Activated gamma-delta T cell treated with Interleukin-2 at 50 U/mL for 16 hours (primary cell): ENCODE results near the gene ZNF280D.
"Not testable (repeated sequence)": the region's sequence is repeated elsewhere in the genome, so short reads cannot be mapped to it uniquely, and the experiment has no call there.

Experiments used
- DNase-seq: peaks from one replicate; pipeline ENCODE4 v3.0.0-alpha.2; 2020

Gene ZNF280D

DNA sequence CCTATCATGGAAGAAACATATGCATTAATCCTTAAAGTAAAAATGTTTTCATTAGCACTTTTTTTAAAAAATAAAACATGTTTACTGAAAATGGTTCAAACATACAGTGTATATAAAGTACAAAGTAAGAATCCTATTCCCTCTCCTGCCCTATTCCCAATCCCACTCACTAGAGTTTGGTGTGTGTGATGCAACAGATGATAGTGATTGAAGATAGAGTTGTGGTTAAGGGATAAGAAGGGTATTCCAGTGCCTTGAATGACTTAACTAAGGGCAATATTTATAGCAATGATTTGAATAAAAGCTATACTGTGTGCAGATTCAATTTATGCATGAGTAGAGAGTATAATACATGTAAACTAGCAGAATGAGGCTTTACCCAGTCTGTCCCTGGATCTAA, 18.1 kb downstream of the ZNF280D start:
- DNase-seq, result no peak

DNA sequence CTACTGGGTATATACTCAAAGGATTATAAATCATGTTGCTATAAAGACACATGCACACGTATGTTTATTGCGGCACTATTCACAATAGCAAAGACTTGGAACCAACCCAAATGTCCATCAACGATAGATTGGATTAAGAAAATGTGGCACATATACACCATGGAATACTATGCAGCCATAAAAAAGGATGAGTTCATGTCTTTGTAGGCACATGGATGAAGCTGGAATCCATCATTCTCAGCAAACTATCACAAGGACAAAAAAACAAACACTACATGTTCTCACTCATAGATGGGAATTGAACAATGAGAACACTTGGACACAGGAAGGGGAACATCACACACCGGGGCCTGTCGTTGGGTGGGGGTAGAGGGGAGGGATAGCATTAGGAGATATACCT, 23.8 kb downstream of the ZNF280D start:
- DNase-seq, result not testable (repeated sequence)

DNA sequence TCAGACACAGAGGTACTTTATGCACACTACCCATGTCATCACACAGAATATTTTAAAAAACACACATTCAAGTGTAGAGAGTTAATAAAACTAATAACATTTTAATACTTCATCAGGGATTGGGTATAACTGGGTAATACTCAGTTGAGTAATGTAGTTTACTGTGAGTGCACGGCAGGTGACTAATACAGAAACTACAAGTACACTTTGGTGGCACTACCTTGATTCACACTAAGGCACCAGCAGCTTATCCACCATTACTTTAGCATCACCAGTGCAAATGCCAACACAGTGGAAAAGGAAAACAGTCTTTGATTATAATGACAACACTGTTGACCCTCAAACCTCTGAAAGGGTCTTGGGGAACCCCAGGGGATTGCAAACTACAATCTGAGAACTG, 33.6 kb downstream of the ZNF280D start:
- no peak for DNase-seq

DNA sequence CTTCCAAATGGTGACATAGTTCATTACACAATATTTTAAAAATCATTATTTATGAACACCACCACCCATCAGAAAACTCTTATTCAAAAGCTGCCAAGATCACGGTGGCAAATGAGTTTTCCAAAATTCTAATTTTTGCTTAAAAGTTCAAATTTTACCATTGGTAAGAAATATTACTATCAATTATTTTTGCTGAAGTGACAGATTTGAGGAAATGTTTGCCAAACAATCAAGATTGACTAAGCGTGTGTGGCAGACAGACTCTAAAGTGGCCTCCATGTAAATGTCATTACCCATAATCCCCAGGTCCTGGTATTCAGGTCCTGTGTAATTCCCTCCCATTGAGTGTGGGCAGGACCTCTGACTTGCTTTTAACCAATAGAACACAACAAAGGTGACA, 35.0 kb downstream of the ZNF280D start:
- DNase-seq, result no peak

DNA sequence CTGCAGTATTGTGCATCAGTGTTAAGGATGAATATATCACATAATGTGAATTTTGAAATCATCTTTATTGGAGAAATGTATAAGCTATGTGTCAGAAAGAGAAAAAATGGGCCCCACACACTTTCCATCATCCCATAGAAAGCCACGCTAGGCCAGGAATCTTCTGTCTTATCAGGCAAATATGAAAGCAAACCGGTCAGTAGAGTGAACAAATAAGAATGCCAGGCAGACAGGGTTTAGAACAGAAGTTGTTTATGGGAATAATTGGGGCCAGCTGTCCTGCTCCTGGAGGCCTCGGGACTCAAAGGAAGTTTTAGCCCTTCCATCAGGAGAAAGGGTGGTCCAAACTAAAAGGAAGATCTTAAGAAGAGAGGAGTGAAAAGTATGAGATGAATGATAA, 39.5 kb downstream of the ZNF280D start:
- no peak for DNase-seq

DNA sequence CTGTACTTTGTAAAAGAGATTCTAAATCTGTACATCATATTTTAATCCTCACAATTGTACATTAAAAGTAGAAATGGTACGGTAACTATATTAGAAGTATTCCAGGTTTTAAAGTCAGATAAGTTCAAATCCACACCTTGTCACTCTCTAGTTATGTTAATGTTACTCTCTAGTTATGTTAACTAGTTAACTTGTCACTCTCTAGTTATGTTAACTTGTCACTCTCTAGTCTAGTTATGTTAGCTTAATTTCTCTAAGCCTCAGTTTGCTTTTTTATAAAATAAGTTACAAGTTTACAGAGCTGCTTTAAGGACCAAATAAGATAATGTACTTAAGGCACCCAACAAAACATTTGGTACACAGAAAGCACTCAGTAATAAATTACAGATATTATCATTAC, 42.6 kb downstream of the ZNF280D start:
- no peak for DNase-seq

DNA sequence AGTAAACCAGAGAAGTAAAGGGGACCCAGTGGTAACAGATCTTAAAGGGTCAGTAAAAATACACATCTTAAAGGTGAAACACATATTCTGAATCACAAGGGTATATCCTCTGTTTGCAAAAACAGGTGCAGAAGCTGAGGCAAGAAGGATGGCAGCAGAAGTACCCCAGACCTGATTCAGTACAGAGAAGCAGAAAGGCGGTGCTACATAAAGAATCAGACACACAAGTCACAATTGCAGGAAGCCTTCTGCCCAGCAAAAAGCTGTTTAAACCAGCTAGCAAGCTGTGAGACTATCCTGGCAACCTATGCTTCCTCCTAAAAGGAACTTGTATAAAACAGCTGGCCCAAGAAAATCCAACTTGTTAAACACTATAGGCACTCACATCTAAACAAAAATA, 49.4 kb downstream of the ZNF280D start:
- DNase-seq, result no peak

DNA sequence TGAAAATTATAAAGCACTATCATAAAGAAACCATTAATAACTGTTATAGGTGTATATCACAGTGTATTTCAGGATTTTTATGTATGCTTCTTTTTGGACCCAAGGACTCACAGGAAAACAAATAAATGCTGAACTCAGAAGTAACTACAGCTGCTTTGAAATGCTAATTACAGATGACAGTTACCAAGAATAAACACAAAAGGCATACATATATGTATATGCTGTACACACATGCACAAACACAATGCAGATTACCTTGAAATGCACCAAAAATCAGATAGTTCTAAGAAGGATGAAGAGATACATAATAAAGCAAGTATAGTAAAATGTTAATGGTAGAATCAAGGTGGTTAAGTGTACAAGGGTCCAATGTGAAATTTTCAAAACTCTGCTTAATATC, 52.2 kb downstream of the ZNF280D start:
- no peak for DNase-seq

DNA sequence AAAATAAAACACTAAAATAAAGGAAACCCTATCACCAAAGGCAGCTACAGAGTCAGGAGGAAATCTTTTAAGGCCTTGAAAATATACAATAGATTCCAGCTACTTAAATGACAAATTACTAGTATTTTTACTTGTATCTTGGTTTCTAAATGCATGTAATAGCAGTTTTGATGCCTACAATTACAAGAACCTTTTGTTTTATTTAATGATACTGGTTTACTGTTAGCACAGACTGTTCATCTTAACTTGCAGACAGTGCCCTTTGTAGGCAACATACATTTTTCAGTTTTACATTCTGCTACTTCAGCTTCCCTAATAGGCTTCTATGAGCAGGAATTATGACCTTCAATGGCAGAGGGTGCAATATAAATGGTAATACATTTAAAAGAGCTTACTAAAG, 54.1 kb downstream of the ZNF280D start:
- DNase-seq, result no peak

DNA sequence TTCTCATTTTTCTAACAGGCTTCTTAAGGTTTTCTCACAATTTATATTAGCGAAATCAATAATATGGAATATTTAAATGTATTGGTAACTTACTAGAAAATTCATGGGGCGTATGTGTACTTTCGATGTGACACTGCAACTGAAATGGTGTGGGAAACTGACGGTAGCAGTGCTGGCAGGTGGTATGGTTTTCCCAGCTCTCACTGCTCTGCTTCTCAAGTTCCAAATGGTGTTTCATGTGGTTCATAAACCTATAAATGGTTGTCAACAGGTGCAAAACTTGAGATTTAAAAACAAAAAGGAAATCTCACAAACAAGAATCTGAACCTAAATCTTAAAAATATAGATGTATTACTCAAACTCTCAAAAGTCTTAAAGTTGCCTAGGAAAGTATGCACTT, 54.7 kb downstream of the ZNF280D start:
- DNase-seq, result no peak

DNA sequence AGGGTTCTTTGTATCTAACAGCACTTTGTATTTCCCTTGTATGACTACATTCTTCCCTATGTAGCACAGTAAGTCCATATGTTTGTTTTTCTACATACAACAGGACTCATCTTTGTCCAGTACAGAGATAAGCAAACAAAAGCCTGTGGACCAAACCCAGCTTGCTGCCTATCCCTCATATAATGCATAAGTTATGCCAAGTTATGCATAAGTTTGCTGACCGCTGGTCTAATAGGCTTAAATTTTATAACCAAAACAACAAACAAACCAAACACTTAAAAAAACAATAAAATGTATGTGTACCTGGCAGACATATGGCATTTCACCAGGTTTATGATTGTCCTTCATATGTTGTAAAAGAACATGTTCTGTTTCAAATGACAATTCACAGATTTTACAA, 56.0 kb downstream of the ZNF280D start:
- no peak for DNase-seq

DNA sequence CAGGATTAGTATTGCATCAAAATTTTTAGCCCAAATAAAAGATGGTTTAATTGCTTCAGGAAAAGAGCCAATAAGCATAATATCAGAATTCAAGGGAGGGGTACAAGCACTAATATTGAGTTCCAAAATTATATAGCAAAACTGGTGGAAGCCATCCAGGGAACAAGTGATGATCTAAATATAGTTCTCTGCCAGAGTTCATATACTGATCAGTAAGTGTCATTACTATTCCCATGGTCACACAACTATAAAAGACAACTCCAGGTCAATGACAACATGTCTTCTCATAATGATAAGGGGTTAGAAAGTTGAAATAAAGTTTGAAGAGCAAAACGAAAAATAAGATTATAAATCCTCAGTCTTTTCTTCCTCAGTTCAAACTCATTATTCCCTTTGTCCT, 57.4 kb downstream of the ZNF280D start:
- DNase-seq, result no peak

DNA sequence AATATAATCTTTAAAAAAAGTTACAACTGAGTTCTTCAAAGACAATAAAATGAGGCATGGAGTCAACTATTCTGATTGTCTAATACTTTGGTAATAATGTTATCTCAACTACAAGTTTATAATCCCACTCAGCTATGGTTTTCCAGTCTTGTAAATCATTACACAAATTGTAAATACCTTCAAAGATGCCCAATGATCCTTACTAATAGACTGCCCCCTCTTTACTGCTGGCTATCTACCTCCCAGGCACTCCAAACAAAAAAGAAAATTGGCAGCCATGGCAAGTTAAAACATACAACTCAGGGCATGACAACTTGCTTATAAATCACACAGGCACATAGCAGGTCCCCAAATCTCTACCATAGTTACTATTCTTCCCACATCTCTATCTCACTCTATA, 58.5 kb downstream of the ZNF280D start:
- no peak for DNase-seq

DNA sequence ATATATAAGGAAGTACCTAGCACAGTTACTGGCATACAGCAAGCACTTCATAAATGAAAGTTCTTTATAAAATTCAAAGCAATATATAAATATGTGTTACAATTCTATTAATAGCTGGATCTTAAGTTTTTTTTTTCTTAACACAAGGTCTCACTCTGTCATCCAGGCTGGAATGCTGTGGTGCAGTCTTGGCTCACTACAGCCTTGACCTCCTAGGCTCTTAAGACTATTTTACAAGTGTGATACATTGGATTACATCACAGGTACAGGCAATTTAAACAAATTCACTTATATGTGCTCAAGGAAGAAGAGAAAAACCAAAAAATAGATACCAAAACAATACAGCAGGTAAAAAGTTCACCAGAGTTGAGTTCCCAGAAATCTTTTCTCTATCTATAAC, 60.6 kb downstream of the ZNF280D start:
- DNase-seq, result no peak

DNA sequence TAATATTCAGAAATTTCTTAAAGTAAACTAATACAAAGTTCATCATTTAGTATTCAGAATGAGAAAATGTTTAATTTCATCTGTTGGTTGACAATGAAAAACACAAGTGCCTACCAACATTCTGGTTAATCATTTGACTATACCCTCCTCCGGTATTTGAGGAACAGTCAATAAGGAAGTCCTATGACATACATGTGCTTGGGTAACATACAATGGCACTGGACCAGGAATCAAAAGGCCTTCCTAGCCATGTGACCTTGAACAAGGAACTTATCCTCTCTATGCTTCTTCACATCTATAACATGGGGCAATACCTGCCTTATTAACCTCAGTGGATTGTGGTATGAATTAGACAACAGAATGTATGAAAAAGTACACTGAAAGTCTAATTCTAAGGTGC, 65.8 kb downstream of the ZNF280D start:
- no peak for DNase-seq

DNA sequence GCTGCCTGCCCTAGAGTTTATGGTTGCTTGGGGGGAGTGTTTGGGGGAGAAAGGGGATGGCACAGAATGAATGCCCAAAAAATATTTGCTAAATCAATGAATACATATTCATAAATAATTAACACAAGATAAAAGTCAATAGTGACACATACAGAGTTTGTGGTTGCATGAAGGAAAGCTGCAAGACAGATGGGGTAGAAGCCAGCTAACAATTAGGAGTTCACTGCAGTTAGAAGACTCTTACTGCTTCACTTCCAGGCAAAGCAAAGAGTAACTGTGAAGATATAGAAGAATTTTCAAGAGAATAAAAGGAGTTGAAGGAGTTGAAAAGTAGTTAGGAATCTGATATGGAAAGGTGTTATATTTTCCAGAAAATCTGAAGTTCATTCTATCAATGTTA, 72.4 kb downstream of the ZNF280D start:
- DNase-seq, result no peak

DNA sequence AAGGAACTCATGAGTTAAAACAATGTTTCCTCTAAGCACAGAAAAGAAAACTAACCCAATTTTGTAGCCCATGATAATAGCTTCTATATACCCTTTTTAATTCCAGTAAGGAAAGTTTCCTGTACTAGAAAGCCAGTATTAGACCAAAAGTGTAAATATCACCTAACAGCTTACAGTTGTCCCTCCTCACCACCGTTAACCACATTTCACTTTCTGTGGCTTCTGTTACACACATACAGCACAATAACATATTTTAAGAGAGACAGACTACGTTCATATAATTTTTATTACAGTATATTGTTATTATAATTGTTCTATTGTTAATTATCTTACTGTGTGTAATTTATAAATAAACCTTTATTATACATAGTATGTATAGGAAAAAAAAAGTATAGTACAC, 74.1 kb downstream of the ZNF280D start:
- no peak for DNase-seq

DNA sequence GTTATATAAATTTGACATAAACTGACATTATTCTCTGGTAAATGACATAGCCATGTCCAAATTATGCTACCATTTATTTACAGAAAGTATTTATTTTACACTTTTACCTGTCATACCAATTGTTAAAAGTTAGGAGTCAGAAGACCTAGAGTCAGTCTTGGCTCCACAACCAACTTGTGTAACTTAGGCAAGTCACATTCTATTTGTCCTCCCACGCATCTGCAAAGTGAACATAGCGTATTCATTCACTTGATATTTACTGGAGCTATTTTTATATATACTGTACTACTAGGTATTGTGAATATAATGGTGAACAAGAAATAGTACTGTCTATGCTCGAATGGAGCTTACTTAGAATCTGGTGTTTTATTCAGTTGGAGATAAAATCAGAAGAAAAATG, 78.7 kb downstream of the ZNF280D start:
- DNase-seq, result no peak

DNA sequence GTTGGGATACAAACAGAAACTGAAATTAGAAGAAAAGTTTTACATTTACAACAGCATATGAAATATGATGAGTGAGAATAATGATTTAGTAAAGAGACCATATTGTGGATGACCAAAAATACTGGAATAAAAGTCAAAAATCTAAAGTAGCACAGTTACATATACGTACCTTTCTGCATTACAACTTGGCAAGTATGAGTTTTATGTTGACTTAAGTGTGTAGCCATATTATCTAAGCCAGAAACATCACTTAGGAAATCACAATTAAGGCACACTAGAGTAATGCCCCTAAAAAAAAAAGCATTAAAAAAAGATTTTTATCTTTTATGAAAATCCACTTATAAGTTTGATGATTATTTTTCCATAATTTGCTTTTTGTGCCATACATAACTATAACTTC, 79.1 kb downstream of the ZNF280D start:
- no peak for DNase-seq

DNA sequence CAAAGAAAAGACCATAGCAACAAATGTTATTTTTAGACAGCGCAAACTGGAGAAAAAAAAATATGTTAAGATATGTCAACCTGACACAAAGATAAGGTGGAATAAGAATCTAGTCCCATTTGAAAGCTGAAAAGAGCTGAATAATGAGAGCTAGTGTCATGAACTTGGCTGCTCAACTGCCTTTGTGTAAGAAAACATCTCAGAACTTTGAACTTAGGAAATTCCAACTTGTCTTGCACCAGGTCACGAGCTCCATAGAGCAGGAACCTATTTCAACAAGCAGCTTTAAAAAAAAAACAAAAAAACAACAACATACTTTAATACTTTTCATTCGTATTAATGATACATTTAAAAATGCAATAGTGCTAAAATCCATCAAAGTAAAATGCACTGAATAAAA, 79.5 kb downstream of the ZNF280D start:
- no peak for DNase-seq

DNA sequence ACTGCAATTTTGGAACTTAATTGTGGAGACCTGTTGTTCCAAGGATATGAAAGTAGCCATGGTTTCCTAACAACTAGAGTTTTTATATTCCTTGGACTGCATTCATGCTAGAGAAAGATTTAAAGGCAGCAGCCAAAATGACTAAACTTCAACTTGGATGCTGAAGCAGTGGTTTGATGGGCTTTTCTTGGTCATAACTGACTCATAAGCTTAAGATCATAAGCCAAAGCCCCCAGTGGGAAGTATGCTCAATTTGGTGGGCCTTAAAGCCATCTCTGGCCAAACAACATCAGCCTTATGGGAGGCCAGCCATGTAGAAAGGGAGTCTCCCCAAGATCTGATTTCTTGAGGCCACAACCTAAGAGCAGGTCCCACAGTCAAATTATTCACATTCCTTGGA, 80.2 kb downstream of the ZNF280D start:
- no peak for DNase-seq

DNA sequence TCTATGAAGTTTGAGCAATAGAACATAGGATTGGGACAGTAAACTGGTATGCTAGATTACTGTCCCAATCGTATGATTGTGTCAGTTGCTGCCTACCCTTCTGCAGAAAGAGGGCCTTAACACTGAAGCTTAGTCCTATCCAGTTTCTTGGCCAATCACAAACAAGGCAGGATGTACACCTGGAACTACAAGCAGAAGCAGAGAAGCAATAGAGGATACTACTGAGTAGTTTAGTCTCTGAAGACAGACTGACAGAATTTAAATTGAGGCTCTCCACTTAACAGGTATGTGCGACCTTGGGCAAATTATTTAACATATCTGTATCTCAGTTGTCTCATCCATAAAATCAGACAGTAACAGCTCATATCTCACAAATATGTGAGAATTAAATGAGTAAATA, 85.0 kb downstream of the ZNF280D start:
- DNase-seq, result no peak

DNA sequence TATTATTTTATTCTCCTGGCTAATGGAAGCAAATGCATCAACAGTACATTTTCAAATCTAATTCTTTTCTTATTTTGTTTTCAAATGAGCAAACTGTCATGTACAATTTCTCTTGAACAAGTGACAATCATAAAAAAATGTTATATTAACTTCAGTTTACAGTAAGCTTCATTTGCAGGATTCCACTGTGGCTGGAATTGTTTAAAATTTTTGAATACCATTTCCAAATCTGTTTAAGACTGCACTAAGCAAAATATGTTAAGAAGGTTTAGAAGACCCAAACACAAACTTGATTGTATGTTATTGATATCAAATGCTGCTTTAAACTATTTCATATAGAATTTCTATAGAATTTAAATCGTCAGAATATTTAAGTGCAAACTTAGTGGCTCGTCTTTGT, 92.8 kb downstream of the ZNF280D start:
- no peak for DNase-seq

DNA sequence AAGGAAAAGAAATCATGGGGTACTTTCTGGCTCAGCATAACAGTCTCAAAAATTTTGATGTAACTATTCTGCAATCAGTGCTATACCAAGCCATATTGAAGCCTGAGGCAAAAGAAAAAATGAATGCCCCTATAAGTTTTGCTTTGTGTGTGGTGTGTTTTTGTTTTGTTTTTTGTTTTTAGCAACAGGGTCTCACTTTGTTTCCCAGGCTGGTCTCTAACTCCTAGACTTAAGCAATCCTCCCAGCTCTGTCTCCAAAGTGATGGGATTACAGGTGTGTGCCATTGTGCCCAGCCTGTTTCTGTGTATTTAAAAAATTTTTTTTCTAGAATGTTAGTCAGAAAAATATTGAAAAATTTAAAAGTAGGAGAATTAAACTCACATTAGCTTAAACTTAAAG, 93.2 kb downstream of the ZNF280D start:
- no peak for DNase-seq

DNA sequence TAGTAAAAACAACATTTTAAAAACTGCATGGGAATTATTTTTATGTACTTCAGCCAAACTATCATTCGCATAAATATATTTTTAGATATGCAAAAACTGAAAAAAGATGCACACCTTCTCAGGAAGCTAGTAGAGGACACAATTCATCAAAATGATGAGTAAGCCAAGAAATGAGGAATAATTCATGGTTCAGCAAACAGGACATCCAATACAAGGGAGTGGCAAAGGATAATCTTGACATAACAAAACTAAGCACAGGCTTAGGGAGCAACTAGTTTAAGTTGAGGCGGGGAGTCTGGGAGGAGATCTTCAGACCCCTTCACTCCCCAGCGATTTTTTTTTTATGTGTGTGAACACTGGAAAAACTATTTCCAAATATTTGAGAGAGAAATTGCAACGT, 93.7 kb downstream of the ZNF280D start:
- DNase-seq, result no peak

DNA sequence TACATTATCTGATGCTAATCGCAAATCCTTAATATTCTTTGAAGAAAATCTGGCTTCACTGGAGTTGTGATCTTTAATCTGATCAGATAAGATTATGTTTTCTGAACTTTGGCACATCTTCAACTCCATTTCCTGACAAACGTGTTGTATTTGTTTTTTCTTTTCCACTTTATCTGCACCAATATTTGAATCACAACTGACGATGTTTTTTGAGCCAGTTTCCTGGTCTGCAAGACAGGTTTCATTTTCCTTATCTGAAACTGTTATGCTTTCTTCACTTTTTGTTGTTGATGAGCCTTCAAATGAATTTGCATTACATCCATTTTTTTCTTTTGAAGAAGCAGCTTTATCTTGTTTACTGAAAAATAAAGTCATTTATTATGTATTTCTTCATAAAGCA, 101.5 kb downstream of the ZNF280D start:
- DNase-seq, result no peak
